ENCODE data around the gene RICTOR. TPM values are rescaled to one million over a fixed set of nuclear protein-coding genes. Genes with fewer than 3 reads are reported as not detected.

Gene RICTOR
- total RNA-seq, 1 experiment from 2014 or later, result 25.7 TPM

- H3K4me3 ChIP-seq (ENCODE audit: low read depth, low read length), result no peak overlapping the region
- Mint-ChIP-seq H3K4me1 (ENCODE audit: low read depth, unreplicated experiment) (no peaks in the 10 kb centered on the region), H3K9me3 (ENCODE audit: unreplicated experiment) (no peaks in the 10 kb centered on the region), H3K27me3 (ENCODE audit: insufficient read depth, unreplicated experiment) (no peaks in the 10 kb centered on the region), H3K36me3 (ENCODE audit: insufficient read depth, unreplicated experiment) (peaks cover 8% of the 10 kb centered on the region), H3K27ac (ENCODE audit: unreplicated experiment) (no peak overlapping the region), H3K4me3 (ENCODE audit: unreplicated experiment) (peak overlapping the region; percentile 95)
- H3K36me3 ChIP-seq (ENCODE audit: control insufficient read depth, insufficient read depth, low read length), result no peaks in the 10 kb centered on the region
- no peak for DNase-seq
- peaks cover 6% of the 10 kb centered on the region; the same call in 1 of the 2 replicates for H3K4me1 ChIP-seq
- intact Hi-C loops (cut with micrococcal nuclease; ENCODE audit: unreplicated experiment), result no loop called here
- TF ChIP-seq CTCF (IDR thresholded peaks at IDR 0.05; ENCODE audit: insufficient read depth in 1 of 2, low read depth in 1 of 2, low read length in 1 of 2, severe bottlenecking in 1 of 2, unreplicated experiment in 1 of 2), result no peak
- H3K9me3 ChIP-seq, result no peaks in the 10 kb centered on the region
- no peaks in the 10 kb centered on the region for H3K27me3 ChIP-seq (replicated peaks; ENCODE audit: control insufficient read depth, insufficient read depth, low read length)
- ChIA-PET POLR2A (no interaction called here), CTCF (no interaction called here)
- no TSS peak for BruUV-seq (replicated peaks)
Observed at GRCh38 chr5:39076101-39076756, 2.0 kb upstream of the RICTOR start.

- Mint-ChIP-seq H3K4me1 (ENCODE audit: low read depth, unreplicated experiment) (no peaks in the 10 kb centered on the region), H3K4me3 (ENCODE audit: unreplicated experiment) (peak overlapping the region; percentile 95), H3K9me3 (ENCODE audit: unreplicated experiment) (no peaks in the 10 kb centered on the region), H3K36me3 (ENCODE audit: insufficient read depth, unreplicated experiment) (peaks cover 8% of the 10 kb centered on the region), H3K27me3 (ENCODE audit: insufficient read depth, unreplicated experiment) (no peaks in the 10 kb centered on the region), H3K27ac (ENCODE audit: unreplicated experiment) (peak overlapping the region; percentile 94)
- no peak for TF ChIP-seq CTCF (IDR thresholded peaks at IDR 0.05; ENCODE audit: insufficient read depth in 1 of 2, low read depth in 1 of 2, low read length in 1 of 2, severe bottlenecking in 1 of 2, unreplicated experiment in 1 of 2)
- intact Hi-C loops (cut with micrococcal nuclease; ENCODE audit: unreplicated experiment), result loop anchor here (5.0 kb wide), 1 partner anchor 209 kb away; no protein-coding TSS in a partner anchor
- H3K4me1 ChIP-seq, result peaks cover 6% of the 10 kb centered on the region; the same call in 1 of the 2 replicates
- no peaks in the 10 kb centered on the region for H3K36me3 ChIP-seq (ENCODE audit: control insufficient read depth, insufficient read depth, low read length)
- ChIA-PET POLR2A (no interaction called here), CTCF (no interaction called here)
- H3K27me3 ChIP-seq (replicated peaks; ENCODE audit: control insufficient read depth, insufficient read depth, low read length), result no peaks in the 10 kb centered on the region
- H3K9me3 ChIP-seq, result no peaks in the 10 kb centered on the region
- no TSS peak for BruUV-seq (replicated peaks)
- peak in 1 of 2 experiments; percentile 40 for DNase-seq
- H3K4me3 ChIP-seq (ENCODE audit: low read depth, low read length), result peak overlapping the region; percentile 83
Observed at GRCh38 chr5:39073767-39074016, 507 bp downstream of the RICTOR start.

GRCh38 chr5:39072925-39073766, 1.1 kb downstream of the RICTOR start:
- H3K36me3 Mint-ChIP-seq (ENCODE audit: insufficient read depth, unreplicated experiment), result peaks cover 14% of the 10 kb centered on the region
- H3K4me1 Mint-ChIP-seq (ENCODE audit: low read depth, unreplicated experiment), result no peaks in the 10 kb centered on the region
- H3K27me3 Mint-ChIP-seq (ENCODE audit: insufficient read depth, unreplicated experiment), result no peaks in the 10 kb centered on the region
- POLR2A ChIA-PET, result interaction anchor here (0.7 kb wide), 1 partner anchor 95 kb away, joined by 3 read pairs; no protein-coding TSS in a partner anchor
- peak overlapping the region; percentile 95 for H3K4me3 Mint-ChIP-seq (ENCODE audit: unreplicated experiment)
- TF ChIP-seq CTCF (IDR thresholded peaks at IDR 0.05; ENCODE audit: insufficient read depth in 1 of 2, low read depth in 1 of 2, low read length in 1 of 2, severe bottlenecking in 1 of 2, unreplicated experiment in 1 of 2), result no peak
- CTCF ChIA-PET, result no interaction called here
- H3K4me1 ChIP-seq, result peaks cover 6% of the 10 kb centered on the region; the same call in 1 of the 2 replicates
- H3K27ac Mint-ChIP-seq (ENCODE audit: unreplicated experiment), result peak overlapping the region; percentile 94
- intact Hi-C loops (cut with micrococcal nuclease; ENCODE audit: unreplicated experiment), result loop anchor here (5.0 kb wide), 1 partner anchor 209 kb away; no protein-coding TSS in a partner anchor
- TSS peak; percentile 34 for BruUV-seq (replicated peaks)
- peak overlapping the region; percentile 83 for H3K4me3 ChIP-seq (ENCODE audit: low read depth, low read length)
- no peaks in the 10 kb centered on the region for H3K27me3 ChIP-seq (replicated peaks; ENCODE audit: control insufficient read depth, insufficient read depth, low read length)
- DNase-seq, result peak; percentile 45 to 58
- no peaks in the 10 kb centered on the region for H3K36me3 ChIP-seq (ENCODE audit: control insufficient read depth, insufficient read depth, low read length)
- no peaks in the 10 kb centered on the region for H3K9me3 Mint-ChIP-seq (ENCODE audit: unreplicated experiment)
- H3K9me3 ChIP-seq, result no peaks in the 10 kb centered on the region

Measured in Caco-2 (cell line).